Vagina (tissue), 2 donors: ENCODE data around the gene PAQR7. TPM values are rescaled to one million over a fixed set of nuclear protein-coding genes. Genes with fewer than 3 reads are reported as not detected.

Source experiments
- DNase-seq, 2 donors: peaks; one replicate each; pipeline ENCODE4 v3.0.0-alpha.2; 2017; ENCODE audit errors: extremely low spot score in 2 of 2
- H3K27ac ChIP-seq: fragments of 200-600 bp; sonication (generic); one replicate; pipeline ENCODE4 v1.5.1; 2019
- H3K27me3 ChIP-seq: fragments of 200-600 bp; sonication (generic); one replicate; pipeline ENCODE4 v1.5.1; 2019
- H3K36me3 ChIP-seq, 2 donors: fragments of 200-600 bp; sonication (generic); one replicate each; pipeline ENCODE4 v1.5.1; 2017 to 2019
- H3K4me1 ChIP-seq: fragments of 200-600 bp; sonication (generic); one replicate; pipeline ENCODE4 v1.5.1; 2019
- H3K4me3 ChIP-seq, 2 donors: fragments of 200-600 bp; sonication (generic); 1 replicate in 1 of 2; 2 replicates in 1 of 2; pipeline ENCODE4 v1.5.1; 2016 to 2019
- H3K9me3 ChIP-seq: fragments of 200-600 bp; sonication (generic); one replicate; pipeline ENCODE4 v1.5.1; 2019
- CTCF ChIP-seq, 3 experiments: fragments of 450-650 bp in 2 of 3; fragments of 200-600 bp in 1 of 3; sonication (generic) in 1 of 3; IDR thresholded peaks; one replicate each; pipeline ENCODE4 v1.5.1; 2017 to 2019; ENCODE audit warnings: antibody characterized with exemption in 3 of 3, mild to moderate bottlenecking in 2 of 3, moderate library complexity in 2 of 3
- POLR2A ChIP-seq, 2 donors: fragments of 450-650 bp; IDR thresholded peaks; one replicate each; pipeline ENCODE4 v1.6.1; 2017; ENCODE audit warnings: antibody characterized with exemption in 2 of 2, mild to moderate bottlenecking in 2 of 2, moderate library complexity in 2 of 2
- POLR2AphosphoS5 ChIP-seq, 2 donors: sonication (generic); formaldehyde crosslinking; IDR thresholded peaks; one replicate each; pipeline ENCODE4 v1.9.0; 2017; ENCODE audit warnings: antibody characterized with exemption in 2 of 2, mild to moderate bottlenecking in 2 of 2, low read depth in 1 of 2; ENCODE audit not compliant: insufficient read depth in 1 of 2
- intact Hi-C: fragments of 100-400 bp; cut with DNase I; formaldehyde crosslinking; loops from one replicate; pipeline ENCODE4 v1.15.1; 2023
- total RNA-seq: library from RNA; depleted of rRNA; stranded (reverse); fragments of >200 nt; gene quantifications from one replicate; pipeline ENCODE4 v1.2.3, GENCODE V29; 2016

Gene PAQR7
- total RNA-seq, 1 donor from 2014 or later, result 7.1 TPM

- Histone ChIP-seq H3K4me1 (peaks cover 32% of the 10 kb centered on the region), H3K27ac (no peak overlapping the region), H3K9me3 (no peaks in the 10 kb centered on the region)
These were observed 27.0 kb upstream of the PAQR7 start for GRCh38 chr1:25902462-25902861.

GRCh38 chr1:25900219-25900618, 24.7 kb upstream of the PAQR7 start:
- no peak overlapping the region for H3K27ac ChIP-seq
- H3K4me3 ChIP-seq, result no peak overlapping the region
- peaks cover 0 to 7% of the 10 kb centered on the region in 2 donors for H3K36me3 ChIP-seq
- H3K4me1 ChIP-seq, result peaks cover 24% of the 10 kb centered on the region
- DNase-seq, result no peak
- no peak for TF ChIP-seq POLR2A (IDR thresholded peaks at IDR 0.05)
- no peak for TF ChIP-seq POLR2AphosphoS5 (IDR thresholded peaks at IDR 0.05; ENCODE audit: insufficient read depth in 1 of 2, low read depth in 1 of 2)
- TF ChIP-seq CTCF (IDR thresholded peaks at IDR 0.05), result no peak
- H3K27me3 ChIP-seq, result no peaks in the 10 kb centered on the region
- intact Hi-C loops, result no loop called here
- no peaks in the 10 kb centered on the region for H3K9me3 ChIP-seq

More at GRCh38 chr1:25902462-25902861, 27.0 kb upstream of the PAQR7 start:
- Histone ChIP-seq H3K36me3 (peaks cover 0 to 7% of the 10 kb centered on the region in 2 donors), H3K27me3 (no peaks in the 10 kb centered on the region), H3K4me3 (no peak overlapping the region)
- TF ChIP-seq CTCF (IDR thresholded peaks at IDR 0.05), result no peak
- no peak for TF ChIP-seq POLR2AphosphoS5 (IDR thresholded peaks at IDR 0.05; ENCODE audit: insufficient read depth in 1 of 2, low read depth in 1 of 2)
- TF ChIP-seq POLR2A (IDR thresholded peaks at IDR 0.05), result no peak
- intact Hi-C loops, result no loop called here
- no peak for DNase-seq

- no peak overlapping the region for H3K4me3 ChIP-seq
- peaks cover 24% of the 10 kb centered on the region for H3K4me1 ChIP-seq
- intact Hi-C loops, result no loop called here
- no peaks in the 10 kb centered on the region for H3K27me3 ChIP-seq
- no peaks in the 10 kb centered on the region for H3K9me3 ChIP-seq
- no peak for DNase-seq
- TF ChIP-seq POLR2AphosphoS5 (IDR thresholded peaks at IDR 0.05; ENCODE audit: insufficient read depth in 1 of 2, low read depth in 1 of 2), result peak in 1 of 2 donors; percentile 22
- TF ChIP-seq CTCF (IDR thresholded peaks at IDR 0.05), result no peak
- TF ChIP-seq POLR2A (IDR thresholded peaks at IDR 0.05), result no peak
- H3K36me3 ChIP-seq, result peaks cover 0 to 7% of the 10 kb centered on the region in 2 donors
- H3K27ac ChIP-seq, result no peak overlapping the region
These were observed 24.3 kb upstream of the PAQR7 start for GRCh38 chr1:25899792-25900191.

GRCh38 chr1:25898223-25899015, 22.9 kb upstream of the PAQR7 start:
- H3K27me3 ChIP-seq, result no peaks in the 10 kb centered on the region
- no peaks in the 10 kb centered on the region for H3K9me3 ChIP-seq
- H3K4me3 ChIP-seq, result no peak overlapping the region
- intact Hi-C loops, result no loop called here
- peaks cover 0 to 7% of the 10 kb centered on the region in 2 donors for H3K36me3 ChIP-seq
- no peak for DNase-seq
- TF ChIP-seq POLR2AphosphoS5 (IDR thresholded peaks at IDR 0.05; ENCODE audit: insufficient read depth in 1 of 2, low read depth in 1 of 2) (no peak), POLR2A (IDR thresholded peaks at IDR 0.05) (no peak), CTCF (IDR thresholded peaks at IDR 0.05) (no peak)
- H3K27ac ChIP-seq, result no peak overlapping the region
- H3K4me1 ChIP-seq, result peaks cover 19% of the 10 kb centered on the region

GRCh38 chr1:25897754-25898153, 22.2 kb upstream of the PAQR7 start:
- no peak for DNase-seq
- Histone ChIP-seq H3K27ac (no peak overlapping the region), H3K9me3 (no peaks in the 10 kb centered on the region), H3K36me3 (peaks cover 0 to 7% of the 10 kb centered on the region in 2 donors), H3K4me3 (no peak overlapping the region), H3K4me1 (peaks cover 25% of the 10 kb centered on the region), H3K27me3 (no peaks in the 10 kb centered on the region)
- intact Hi-C loops, result no loop called here
- TF ChIP-seq POLR2A (IDR thresholded peaks at IDR 0.05) (no peak), POLR2AphosphoS5 (IDR thresholded peaks at IDR 0.05; ENCODE audit: insufficient read depth in 1 of 2, low read depth in 1 of 2) (no peak), CTCF (IDR thresholded peaks at IDR 0.05) (no peak)
